ENCODE results near the gene ZNF554.

GRCh38 chr19:2796659-2797266 is 22.9 kb upstream of the ZNF554 start:
- TF ChIP-seq CTCF (conservative IDR thresholded peaks at IDR 0.05; ENCODE audit: low read length) (no peak), EZH2phosphoT487 (IDR thresholded peaks at IDR 0.05; ENCODE audit: borderline replicate concordance) (no peak)
